Measurements from ENCODE around the gene P3H4. TPM values are rescaled to one million over a fixed set of nuclear protein-coding genes. Genes with fewer than 3 reads are reported as not detected.

P3H4 gene
- total RNA-seq, 1 experiment from 2014 or later = not detected

- H3K27ac ChIP-seq (ENCODE audit: low read length) = no peak overlapping the region
- no peaks in the 10 kb centered on the region for H3K36me3 ChIP-seq (ENCODE audit: insufficient read depth, low read length)
- no peak overlapping the region for H3K4me3 ChIP-seq (ENCODE audit: low read length)
- H3K9me2 ChIP-seq (replicated peaks; ENCODE audit: insufficient read depth, low read length) = no peaks in the 10 kb centered on the region
- H3K4me2 ChIP-seq (ENCODE audit: low read depth, low read length, poor library complexity, severe bottlenecking) = no peak overlapping the region
- DNase-seq = peak; percentile 87
- H3K9me3 ChIP-seq (ENCODE audit: low read length) = no peaks in the 10 kb centered on the region
- H3K4me1 ChIP-seq (ENCODE audit: low read length) = peaks cover 10% of the 10 kb centered on the region
- H3K9ac ChIP-seq (ENCODE audit: low read length) = no peak overlapping the region
- H3K27me3 ChIP-seq (ENCODE audit: low read length) = no peaks in the 10 kb centered on the region
- H2AFZ ChIP-seq (ENCODE audit: low read length) = no peak overlapping the region
- H4K20me1 ChIP-seq (ENCODE audit: insufficient read depth, low read depth, low read length) = no peaks in the 10 kb centered on the region
- no peaks in the 10 kb centered on the region for H3K79me2 ChIP-seq (ENCODE audit: low read length)
These were observed 10.1 kb downstream of the P3H4 start for GRCh38 chr17:41801374-41802271.

GRCh38 chr17:41800601-41801373 is 11.0 kb downstream of the P3H4 start:
- Histone ChIP-seq H3K27ac (ENCODE audit: low read length) (no peak overlapping the region), H3K4me1 (ENCODE audit: low read length) (peaks cover 10% of the 10 kb centered on the region), H3K4me2 (ENCODE audit: low read depth, low read length, poor library complexity, severe bottlenecking) (no peak overlapping the region), H3K4me3 (ENCODE audit: low read length) (no peak overlapping the region), H3K36me3 (ENCODE audit: insufficient read depth, low read length) (no peaks in the 10 kb centered on the region), H2AFZ (ENCODE audit: low read length) (no peak overlapping the region), H3K9me2 (replicated peaks; ENCODE audit: insufficient read depth, low read length) (no peaks in the 10 kb centered on the region), H3K27me3 (ENCODE audit: low read length) (no peaks in the 10 kb centered on the region), H4K20me1 (ENCODE audit: insufficient read depth, low read depth, low read length) (no peaks in the 10 kb centered on the region), H3K9me3 (ENCODE audit: low read length) (no peaks in the 10 kb centered on the region), H3K79me2 (ENCODE audit: low read length) (no peaks in the 10 kb centered on the region), H3K9ac (ENCODE audit: low read length) (no peak overlapping the region)
- no peak for DNase-seq

- H3K4me1 ChIP-seq (ENCODE audit: low read length) = peaks cover 10% of the 10 kb centered on the region
- no peak overlapping the region for H3K4me3 ChIP-seq (ENCODE audit: low read length)
- no peak overlapping the region for H2AFZ ChIP-seq (ENCODE audit: low read length)
- H3K4me2 ChIP-seq (ENCODE audit: low read depth, low read length, poor library complexity, severe bottlenecking) = no peak overlapping the region
- no peaks in the 10 kb centered on the region for H3K9me3 ChIP-seq (ENCODE audit: low read length)
- H4K20me1 ChIP-seq (ENCODE audit: insufficient read depth, low read depth, low read length) = no peaks in the 10 kb centered on the region
- DNase-seq = no peak
- H3K79me2 ChIP-seq (ENCODE audit: low read length) = no peaks in the 10 kb centered on the region
- no peaks in the 10 kb centered on the region for H3K36me3 ChIP-seq (ENCODE audit: insufficient read depth, low read length)
- H3K27ac ChIP-seq (ENCODE audit: low read length) = no peak overlapping the region
- H3K27me3 ChIP-seq (ENCODE audit: low read length) = no peaks in the 10 kb centered on the region
- no peak overlapping the region for H3K9ac ChIP-seq (ENCODE audit: low read length)
- H3K9me2 ChIP-seq (replicated peaks; ENCODE audit: insufficient read depth, low read length) = no peaks in the 10 kb centered on the region
These were observed 12.4 kb downstream of the P3H4 start for GRCh38 chr17:41799366-41799765.

- Histone ChIP-seq H3K9ac (ENCODE audit: low read length) (no peak overlapping the region), H3K79me2 (ENCODE audit: low read length) (no peaks in the 10 kb centered on the region), H3K4me3 (ENCODE audit: low read length) (no peak overlapping the region), H3K9me3 (ENCODE audit: low read length) (no peaks in the 10 kb centered on the region), H4K20me1 (ENCODE audit: insufficient read depth, low read depth, low read length) (no peaks in the 10 kb centered on the region), H3K27ac (ENCODE audit: low read length) (no peak overlapping the region), H3K4me2 (ENCODE audit: low read depth, low read length, poor library complexity, severe bottlenecking) (no peak overlapping the region), H3K27me3 (ENCODE audit: low read length) (no peaks in the 10 kb centered on the region), H3K9me2 (replicated peaks; ENCODE audit: insufficient read depth, low read length) (no peaks in the 10 kb centered on the region), H3K36me3 (ENCODE audit: insufficient read depth, low read length) (no peaks in the 10 kb centered on the region), H2AFZ (ENCODE audit: low read length) (no peak overlapping the region), H3K4me1 (ENCODE audit: low read length) (no peaks in the 10 kb centered on the region)
- no peak for DNase-seq
These were observed 14.4 kb downstream of the P3H4 start for GRCh38 chr17:41797377-41797776.

GRCh38 chr17:41796121-41796895 is 15.4 kb downstream of the P3H4 start:
- DNase-seq = no peak
- Histone ChIP-seq H2AFZ (ENCODE audit: low read length) (no peak overlapping the region), H3K4me1 (ENCODE audit: low read length) (no peaks in the 10 kb centered on the region)

GRCh38 chr17:41794540-41794975 is 17.2 kb downstream of the P3H4 start:
- DNase-seq = no peak
- Histone ChIP-seq H3K4me1 (ENCODE audit: low read length) (no peaks in the 10 kb centered on the region), H3K36me3 (ENCODE audit: insufficient read depth, low read length) (no peaks in the 10 kb centered on the region), H3K4me3 (ENCODE audit: low read length) (no peak overlapping the region), H3K9ac (ENCODE audit: low read length) (no peak overlapping the region), H2AFZ (ENCODE audit: low read length) (no peak overlapping the region), H4K20me1 (ENCODE audit: insufficient read depth, low read depth, low read length) (no peaks in the 10 kb centered on the region), H3K27me3 (ENCODE audit: low read length) (no peaks in the 10 kb centered on the region), H3K9me2 (replicated peaks; ENCODE audit: insufficient read depth, low read length) (no peaks in the 10 kb centered on the region), H3K79me2 (ENCODE audit: low read length) (no peaks in the 10 kb centered on the region), H3K9me3 (ENCODE audit: low read length) (no peaks in the 10 kb centered on the region), H3K27ac (ENCODE audit: low read length) (no peak overlapping the region), H3K4me2 (ENCODE audit: low read depth, low read length, poor library complexity, severe bottlenecking) (no peak overlapping the region)

More at GRCh38 chr17:41796121-41796895, 15.4 kb downstream of the P3H4 start:
- H3K27me3 ChIP-seq (ENCODE audit: low read length) = no peaks in the 10 kb centered on the region
- H3K9ac ChIP-seq (ENCODE audit: low read length) = no peak overlapping the region
- no peaks in the 10 kb centered on the region for H4K20me1 ChIP-seq (ENCODE audit: insufficient read depth, low read depth, low read length)
- H3K27ac ChIP-seq (ENCODE audit: low read length) = no peak overlapping the region
- H3K9me2 ChIP-seq (replicated peaks; ENCODE audit: insufficient read depth, low read length) = no peaks in the 10 kb centered on the region
- H3K79me2 ChIP-seq (ENCODE audit: low read length) = no peaks in the 10 kb centered on the region
- H3K4me2 ChIP-seq (ENCODE audit: low read depth, low read length, poor library complexity, severe bottlenecking) = no peak overlapping the region
- no peak overlapping the region for H3K4me3 ChIP-seq (ENCODE audit: low read length)
- H3K9me3 ChIP-seq (ENCODE audit: low read length) = no peaks in the 10 kb centered on the region
- no peaks in the 10 kb centered on the region for H3K36me3 ChIP-seq (ENCODE audit: insufficient read depth, low read length)

- H3K4me1 ChIP-seq (ENCODE audit: low read length) = no peaks in the 10 kb centered on the region
- H2AFZ ChIP-seq (ENCODE audit: low read length) = no peak overlapping the region
- no peak overlapping the region for H3K9ac ChIP-seq (ENCODE audit: low read length)
- no peaks in the 10 kb centered on the region for H3K27me3 ChIP-seq (ENCODE audit: low read length)
- H3K4me2 ChIP-seq (ENCODE audit: low read depth, low read length, poor library complexity, severe bottlenecking) = no peak overlapping the region
- DNase-seq = no peak
- H3K9me2 ChIP-seq (replicated peaks; ENCODE audit: insufficient read depth, low read length) = no peaks in the 10 kb centered on the region
- no peaks in the 10 kb centered on the region for H3K36me3 ChIP-seq (ENCODE audit: insufficient read depth, low read length)
- H4K20me1 ChIP-seq (ENCODE audit: insufficient read depth, low read depth, low read length) = no peaks in the 10 kb centered on the region
- H3K79me2 ChIP-seq (ENCODE audit: low read length) = no peaks in the 10 kb centered on the region
- no peaks in the 10 kb centered on the region for H3K9me3 ChIP-seq (ENCODE audit: low read length)
- no peak overlapping the region for H3K4me3 ChIP-seq (ENCODE audit: low read length)
- no peak overlapping the region for H3K27ac ChIP-seq (ENCODE audit: low read length)
These were observed 17.8 kb downstream of the P3H4 start for GRCh38 chr17:41793784-41794539.

Measured in Karpas-422 (cell line).